ENCODE data around the gene CTSK. TPM values are rescaled to one million over a fixed set of nuclear protein-coding genes. Genes with fewer than 3 reads are reported as not detected.

CTSK gene
- total and polyA plus RNA-seq, 2 of the 4 experiments (the other 2 are of a cell fraction): 7.7 to 15.1 TPM

- CTCF ChIA-PET: interaction anchor here (1.2 kb wide), 1 partner anchor 80 kb away, joined by 9 read pairs; no protein-coding TSS in a partner anchor
- in situ Hi-C loops (cut with MboI; ENCODE audit: low sequenced_read_pairs) (no loop called here), dilution Hi-C loops (cut with HindIII; ENCODE audit: low sequenced_read_pairs, unreplicated experiment) (no loop called here), intact Hi-C loops (cut with micrococcal nuclease) (no loop called here)
- Histone ChIP-seq H2BK5ac (ENCODE audit: low read depth, low read length, poor library complexity, severe bottlenecking) (no peak overlapping the region), H3K4me2 (ENCODE audit: low read depth, low read length) (no peak overlapping the region), H3K9me1 (ENCODE audit: insufficient read depth, low read length) (no peaks in the 10 kb centered on the region), H3K27ac (ENCODE audit: insufficient read depth, low read length) (no peak overlapping the region), H3K4me1 (ENCODE audit: control insufficient read depth, insufficient read depth, low read length) (no peaks in the 10 kb centered on the region), H3K79me1 (ENCODE audit: low read depth in 1 of 2, low read length in 2 of 2) (peaks cover 0 to 7% of the 10 kb centered on the region in 2 experiments; a peak in 1 of 4 replicates), H4K91ac (ENCODE audit: insufficient read depth, low read depth, low read length) (no peak overlapping the region), H3K56ac (ENCODE audit: extremely low read depth, insufficient read depth, low read length) (no peak overlapping the region), H4K8ac (ENCODE audit: low read depth in 2 of 2, low read length in 2 of 2) (no peak overlapping the region), H3K14ac (replicated peaks; ENCODE audit: low read depth, low read length) (no peak overlapping the region), H3K4ac (ENCODE audit: low read depth, low read length) (no peak overlapping the region), H4K5ac (ENCODE audit: low read depth, low read length) (no peak overlapping the region), H3K9me3 (ENCODE audit: control insufficient read depth, insufficient read depth, low read length) (no peaks in the 10 kb centered on the region), H2BK20ac (ENCODE audit: low read depth, low read length) (no peak overlapping the region), H3K18ac (ENCODE audit: low read depth, low read length) (no peak overlapping the region), H3K36me3 (ENCODE audit: control insufficient read depth, insufficient read depth, low read length) (peaks cover 19% of the 10 kb centered on the region), H3K4me3 (ENCODE audit: insufficient read depth, low read depth, low read length) (no peak overlapping the region), H2AK9ac (replicated peaks; ENCODE audit: low read depth, low read length, poor library complexity) (no peak overlapping the region), H2AK5ac (ENCODE audit: low read depth, low read length) (no peak overlapping the region), H2BK15ac (ENCODE audit: low read depth, low read length) (no peak overlapping the region), H3K23ac (ENCODE audit: low read depth, low read length) (no peak overlapping the region), H3K9ac (ENCODE audit: low read depth, low read length) (no peak overlapping the region), H4K20me1 (ENCODE audit: insufficient read depth, low read length) (no peaks in the 10 kb centered on the region), H3K27me3 (ENCODE audit: control insufficient read depth, insufficient read depth, low read length) (no peaks in the 10 kb centered on the region), H2AFZ (replicated peaks; ENCODE audit: low read length, poor library complexity) (no peak overlapping the region), H2BK120ac (ENCODE audit: low read depth, low read length) (no peak overlapping the region)
- BruUV-seq (replicated peaks): no TSS peak
- POLR2A ChIA-PET (ENCODE audit: unreplicated experiment): no interaction called here
- no peak for DNase-seq
- no CpG with 5 or more reads among the region's 2 CpGs for WGBS, 2 experiments (ENCODE audit: extremely low coverage in 2 of 2, insufficient read length in 1 of 2)
- TF ChIP-seq POLR2A (IDR thresholded peaks at IDR 0.05; ENCODE audit: low read depth, low read length): no peak
- TF ChIP-seq MAZ (IDR thresholded peaks at IDR 0.05; ENCODE audit: borderline replicate concordance, low read depth, low read length): no peak
- no peak for TF ChIP-seq ELK1 (IDR thresholded peaks at IDR 0.05; ENCODE audit: borderline replicate concordance, low read depth, low read length)
- TF ChIP-seq RCOR1 (IDR thresholded peaks at IDR 0.05; ENCODE audit: insufficient replicate concordance, low read length): no peak
- TF ChIP-seq MAFK (IDR thresholded peaks at IDR 0.05; ENCODE audit: low read depth, low read length): no peak
- TF ChIP-seq RFX5 (IDR thresholded peaks at IDR 0.05; ENCODE audit: low read depth, low read length): no peak
- TF ChIP-seq FOS (IDR thresholded peaks at IDR 0.05; ENCODE audit: low read depth, low read length): no peak
- no peak for TF ChIP-seq BHLHE40 (IDR thresholded peaks at IDR 0.05; ENCODE audit: low read depth, low read length)
- no peak for TF ChIP-seq CTCF (conservative IDR thresholded peaks at IDR 0.05; ENCODE audit: low read depth, low read length)
- TF ChIP-seq MXI1 (IDR thresholded peaks at IDR 0.05; ENCODE audit: borderline replicate concordance, low read depth, low read length): no peak
- TF ChIP-seq SMC3 (IDR thresholded peaks at IDR 0.05; ENCODE audit: low read depth, low read length): no peak
- no peak for TF ChIP-seq NFE2L2 (IDR thresholded peaks at IDR 0.05; ENCODE audit: low read depth, low read length)
- no peak for TF ChIP-seq USF2 (IDR thresholded peaks at IDR 0.05; ENCODE audit: low read depth, low read length)
- TF ChIP-seq CHD1 (IDR thresholded peaks at IDR 0.05; ENCODE audit: low read depth, low read length): no peak
- TF ChIP-seq RAD21 (IDR thresholded peaks at IDR 0.05; ENCODE audit: low read length): no peak
- ATAC-seq (ENCODE audit: low read depth): no peak
Observed at GRCh38 chr1:150842964-150843363, 34.9 kb upstream of the CTSK start.

Measured in IMR-90 (cell line).